Spleen (tissue), 7 donors: ENCODE data around the gene CCDC61.

Experiments used
- CTCF ChIP-seq, 11 experiments: fragments of 200-600 bp in 7 of 11; fragments of 450-650 bp in 4 of 11; sonication (generic) in 4 of 11; IDR thresholded peaks in 8 of 11; conservative IDR thresholded peaks in 3 of 11; 1 replicate in 7 of 11; 2 replicates in 4 of 11; pipeline versions ENCODE4 v1.4.0 to v1.8.0; 2016 to 2021; ENCODE audit warnings: antibody characterized with exemption in 11 of 11, inconsistent platforms in 4 of 11, mild to moderate bottlenecking in 1 of 11
- POLR2A ChIP-seq, 3 donors: fragments of 450-650 bp; IDR thresholded peaks; one replicate each; pipeline ENCODE4 v1.5.1; 2017; ENCODE audit warnings: antibody characterized with exemption in 3 of 3, mild to moderate bottlenecking in 1 of 3
- donor health status: DM: no; HTN: no; CAD: no; lungs with moderate emphysema.
- donor health status: DM: no; HTN: no; CAD: no.
- donor health status: DM: no; HTN: no; CAD: no.

- TF ChIP-seq POLR2A (IDR thresholded peaks at IDR 0.05) (no peak), CTCF (IDR thresholded peaks at IDR 0.05 in 8 of 11, conservative IDR thresholded peaks at IDR 0.05 in 3 of 11) (peak; percentile 37 to 91 (median 82))
Measured at GRCh38 chr19:46009530-46010510, 14.6 kb downstream of the CCDC61 start.
